Common myeloid progenitor, CD34-positive (primary cell): ENCODE data around the gene TRIM37. TPM values are rescaled to one million over a fixed set of nuclear protein-coding genes. Genes with fewer than 3 reads are reported as not detected.

Experiments used
- CTCF ChIA-PET: fragments of 350-600 bp; sonication (Branson Sonifier 250); formaldehyde crosslinking; loops from one replicate; lab custom pipeline; 2021; ENCODE audit warnings: antibody characterized with exemption; lab: Charles Lee
- POLR2A ChIA-PET: fragments of 350-600 bp; sonication (Branson Sonifier 250); formaldehyde crosslinking; loops from one replicate; lab custom pipeline; 2021; ENCODE audit warnings: antibody characterized with exemption; lab: Charles Lee
- DNase-seq, 3 donors: peaks; one replicate each; pipeline versions ENCODE4 v3.0.0 to v3.0.0-alpha.2; 2013
- H3K27ac ChIP-seq, 2 experiments: 1 replicate in 1 of 2; 2 replicates in 1 of 2; pipeline ENCODE4 v1.7.0; 2013; ENCODE audit warnings: inconsistent platforms in 2 of 2, low read length in 2 of 2, mild to moderate bottlenecking in 2 of 2, low read depth in 1 of 2, moderate library complexity in 1 of 2; ENCODE audit not compliant: severe bottlenecking in 2 of 2, insufficient read depth in 1 of 2, poor library complexity in 1 of 2
- H3K27me3 ChIP-seq, 5 experiments: replicated peaks in 2 of 5; 1 replicate in 3 of 5; 2 replicates in 2 of 5; pipeline versions ENCODE4 v1.6.1 to v1.7.0; 2013; ENCODE audit warnings: low read length in 4 of 5, mild to moderate bottlenecking in 2 of 5, moderate library complexity in 2 of 5, inconsistent platforms in 1 of 5; ENCODE audit not compliant: insufficient read depth in 5 of 5, control insufficient read depth in 4 of 5
- H3K36me3 ChIP-seq, 4 experiments: 1 replicate in 2 of 4; 2 replicates in 2 of 4; pipeline versions ENCODE4 v1.6.1 to v1.7.0; 2013; ENCODE audit warnings: low read length in 3 of 4, control low read depth in 1 of 4, mild to moderate bottlenecking in 1 of 4; ENCODE audit not compliant: control insufficient read depth in 4 of 4, insufficient read depth in 4 of 4
- H3K4me1 ChIP-seq, 4 experiments: 1 replicate in 3 of 4; 2 replicates in 1 of 4; pipeline versions ENCODE4 v1.6.1 to v1.7.1; 2013; ENCODE audit warnings: low read length in 3 of 4, mild to moderate bottlenecking in 3 of 4, control low read depth in 1 of 4, inconsistent platforms in 1 of 4, moderate library complexity in 1 of 4; ENCODE audit not compliant: control insufficient read depth in 4 of 4, insufficient read depth in 4 of 4; ENCODE audit errors: control extremely low read depth in 1 of 4
- H3K4me3 ChIP-seq, 7 experiments: 1 replicate in 4 of 7; 2 replicates in 3 of 7; pipeline versions ENCODE4 v1.5.1 to v1.7.0; 2013; ENCODE audit warnings: mild to moderate bottlenecking in 7 of 7, low read length in 6 of 7, moderate library complexity in 6 of 7, inconsistent platforms in 2 of 7, low read depth in 2 of 7, control low read depth in 1 of 7; ENCODE audit not compliant: insufficient read depth in 4 of 7, control insufficient read depth in 1 of 7; ENCODE audit errors: extremely low read depth in 1 of 7
- H3K9me3 ChIP-seq, 5 experiments: 1 replicate in 4 of 5; 2 replicates in 1 of 5; pipeline versions ENCODE4 v1.6.1 to v1.7.1; 2013; ENCODE audit warnings: low read length in 4 of 5, mild to moderate bottlenecking in 2 of 5, inconsistent platforms in 1 of 5, low read depth in 1 of 5, moderate library complexity in 1 of 5; ENCODE audit not compliant: control insufficient read depth in 4 of 5, insufficient read depth in 2 of 5; ENCODE audit errors: control extremely low read depth in 1 of 5
- WGBS: methylation state at CpG from one replicate; pipeline ENCODE4 v1.1.5; 2013; ENCODE audit not compliant: insufficient coverage; 5-methylcytosine and 5-hydroxymethylcytosine counted together
- polyA plus RNA-seq: library from polyadenylated mRNA; unstranded; fragments of 120-200 nt; gene quantifications from one replicate; pipeline ENCODE4 v1.2.1, GENCODE V29; 2013

TRIM37 gene, protein sequence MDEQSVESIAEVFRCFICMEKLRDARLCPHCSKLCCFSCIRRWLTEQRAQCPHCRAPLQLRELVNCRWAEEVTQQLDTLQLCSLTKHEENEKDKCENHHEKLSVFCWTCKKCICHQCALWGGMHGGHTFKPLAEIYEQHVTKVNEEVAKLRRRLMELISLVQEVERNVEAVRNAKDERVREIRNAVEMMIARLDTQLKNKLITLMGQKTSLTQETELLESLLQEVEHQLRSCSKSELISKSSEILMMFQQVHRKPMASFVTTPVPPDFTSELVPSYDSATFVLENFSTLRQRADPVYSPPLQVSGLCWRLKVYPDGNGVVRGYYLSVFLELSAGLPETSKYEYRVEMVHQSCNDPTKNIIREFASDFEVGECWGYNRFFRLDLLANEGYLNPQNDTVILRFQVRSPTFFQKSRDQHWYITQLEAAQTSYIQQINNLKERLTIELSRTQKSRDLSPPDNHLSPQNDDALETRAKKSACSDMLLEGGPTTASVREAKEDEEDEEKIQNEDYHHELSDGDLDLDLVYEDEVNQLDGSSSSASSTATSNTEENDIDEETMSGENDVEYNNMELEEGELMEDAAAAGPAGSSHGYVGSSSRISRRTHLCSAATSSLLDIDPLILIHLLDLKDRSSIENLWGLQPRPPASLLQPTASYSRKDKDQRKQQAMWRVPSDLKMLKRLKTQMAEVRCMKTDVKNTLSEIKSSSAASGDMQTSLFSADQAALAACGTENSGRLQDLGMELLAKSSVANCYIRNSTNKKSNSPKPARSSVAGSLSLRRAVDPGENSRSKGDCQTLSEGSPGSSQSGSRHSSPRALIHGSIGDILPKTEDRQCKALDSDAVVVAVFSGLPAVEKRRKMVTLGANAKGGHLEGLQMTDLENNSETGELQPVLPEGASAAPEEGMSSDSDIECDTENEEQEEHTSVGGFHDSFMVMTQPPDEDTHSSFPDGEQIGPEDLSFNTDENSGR
- 17.5 TPM for polyA plus RNA-seq

DNA sequence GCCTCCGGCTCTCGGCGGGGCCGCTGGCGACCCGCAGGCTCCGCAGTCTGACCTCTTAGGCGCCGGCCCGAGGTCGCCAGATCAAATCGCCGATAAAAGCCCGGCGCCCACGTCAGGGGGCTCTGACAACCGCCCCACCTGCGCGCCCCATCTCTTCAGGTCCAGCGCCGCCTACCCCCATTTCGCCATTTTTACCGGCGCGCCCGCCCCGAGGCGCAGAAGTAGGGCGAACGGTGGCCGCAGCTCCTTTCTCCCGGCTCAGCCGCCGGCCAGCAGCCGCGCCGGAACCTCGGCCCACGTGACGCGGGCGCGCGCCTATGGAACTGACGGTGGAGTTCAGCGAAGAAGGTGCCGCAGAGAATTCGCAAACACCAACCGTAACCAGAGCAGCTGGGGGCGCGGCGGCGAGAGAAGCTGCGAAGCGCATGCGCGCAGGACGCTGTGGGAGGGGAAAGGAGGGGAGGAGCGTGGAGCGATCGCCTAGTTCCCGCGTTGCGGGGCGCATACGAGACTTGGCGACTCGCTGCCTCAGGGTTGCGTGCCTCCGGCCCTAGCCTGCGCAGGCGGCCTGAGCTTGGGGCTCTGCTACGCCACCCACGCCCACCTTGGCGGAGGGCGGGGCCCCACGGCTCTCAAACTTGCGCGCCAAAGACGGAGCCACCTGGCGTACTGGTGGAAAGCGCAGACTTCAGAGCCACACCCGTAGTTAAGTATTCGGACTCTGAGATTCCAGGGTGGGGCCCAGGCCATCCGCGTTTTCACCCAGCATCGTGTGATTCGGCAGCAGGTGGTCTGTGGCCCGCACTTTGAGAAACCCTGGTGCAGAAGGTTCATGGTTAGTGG lies at the start of gene TRIM37:
Gene TRIM37 (minus strand): TSS at position 418 of the 843 bp plus-strand sequence. CDS start 419 bp downstream, outside the sequence.
- H3K4me3 ChIP-seq = peak within 1 kb of the TSS; percentile 75 to 98 (median 82)
- ChIA-PET POLR2A (interaction anchor here (0.6 kb wide), 3 partner anchors 46 to 739 kb away, joined by 3 to 6 read pairs (median 4); no protein-coding TSS in a partner anchor), CTCF (interaction anchor here (0.7 to 1.8 kb wide), 4 partner anchors 12 to 61 kb away, joined by 3 to 4 read pairs (median 3); no protein-coding TSS in a partner anchor)
- 0% methylated on average over 64 of the region's 89 CpGs for WGBS
- H3K4me1 ChIP-seq = peaks cover 10 to 24% (median 19%) of the 10 kb centered on the region in 4 experiments
- H3K27ac ChIP-seq = peak within 1 kb of the TSS; percentile 64 to 90
- H3K9me3 ChIP-seq = no peaks in the 10 kb centered on the region
- DNase-seq = peak; percentile 99 to 100 (median 99)
- no peaks in the 10 kb centered on the region for H3K27me3 ChIP-seq
- peaks cover 2 to 9% (median 4%) of the 10 kb centered on the region in 4 experiments for H3K36me3 ChIP-seq

DNA sequence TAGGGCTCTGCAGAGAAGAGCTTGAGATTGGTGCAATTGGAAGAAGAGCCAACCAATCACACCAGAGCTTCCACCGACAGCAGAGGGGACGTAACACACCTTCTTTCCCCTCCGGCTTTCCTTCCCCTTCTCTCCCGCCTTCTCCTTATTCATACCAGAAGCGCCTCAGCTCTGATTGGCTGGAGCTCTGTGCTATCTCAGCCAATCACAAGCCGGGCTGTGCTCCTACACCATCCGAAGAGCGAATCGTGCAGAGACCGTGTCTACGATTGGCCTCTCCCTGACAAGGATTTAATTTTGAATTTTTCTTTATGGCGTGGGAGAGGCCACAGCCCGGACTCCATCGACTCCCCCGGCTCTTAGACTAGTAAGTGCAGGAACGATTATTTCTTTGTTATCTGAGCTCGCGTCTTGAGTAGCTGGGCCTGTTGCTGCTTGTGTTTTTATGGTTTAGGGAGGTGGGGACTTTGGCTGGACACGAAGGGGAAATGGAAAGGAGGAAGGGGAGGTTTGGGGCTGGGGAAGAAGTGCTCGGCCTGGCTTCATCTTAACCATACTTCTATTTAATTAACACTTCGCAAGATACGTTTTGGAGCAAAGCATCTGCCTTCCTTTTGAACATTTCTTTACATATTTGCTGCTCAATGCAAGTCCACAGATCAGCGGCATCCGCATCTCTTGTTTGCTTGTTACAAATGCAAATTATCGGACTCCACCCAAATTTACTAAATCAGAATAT lies 48.9 kb upstream of the TRIM37 start, which contains the start of gene PRR11:
Gene PRR11 (plus strand): TSS at position 308 of the 739 bp plus-strand sequence. CDS start 14,007 bp downstream, outside the sequence.
- Histone ChIP-seq H3K27me3 (no peaks in the 10 kb centered on the region), H3K36me3 (peaks cover 0 to under 1% (median 0%) of the 10 kb centered on the region in 4 experiments), H3K9me3 (no peaks in the 10 kb centered on the region), H3K4me1 (peaks cover 10 to 52% (median 29%) of the 10 kb centered on the region in 4 experiments), H3K27ac (peak within 1 kb of the TSS; percentile 80 to 94), H3K4me3 (peak within 1 kb of the TSS; percentile 91 to 99 (median 97))
- ChIA-PET CTCF (no interaction called here), POLR2A (interaction anchor here (0.6 to 1.0 kb wide), 4 partner anchors 12 to 497 kb away, joined by 3 read pairs; no protein-coding TSS in a partner anchor)
- 0% methylated on average over 13 of the region's 25 CpGs for WGBS
- DNase-seq = peak in 2 of 3 donors; percentile 100

DNA sequence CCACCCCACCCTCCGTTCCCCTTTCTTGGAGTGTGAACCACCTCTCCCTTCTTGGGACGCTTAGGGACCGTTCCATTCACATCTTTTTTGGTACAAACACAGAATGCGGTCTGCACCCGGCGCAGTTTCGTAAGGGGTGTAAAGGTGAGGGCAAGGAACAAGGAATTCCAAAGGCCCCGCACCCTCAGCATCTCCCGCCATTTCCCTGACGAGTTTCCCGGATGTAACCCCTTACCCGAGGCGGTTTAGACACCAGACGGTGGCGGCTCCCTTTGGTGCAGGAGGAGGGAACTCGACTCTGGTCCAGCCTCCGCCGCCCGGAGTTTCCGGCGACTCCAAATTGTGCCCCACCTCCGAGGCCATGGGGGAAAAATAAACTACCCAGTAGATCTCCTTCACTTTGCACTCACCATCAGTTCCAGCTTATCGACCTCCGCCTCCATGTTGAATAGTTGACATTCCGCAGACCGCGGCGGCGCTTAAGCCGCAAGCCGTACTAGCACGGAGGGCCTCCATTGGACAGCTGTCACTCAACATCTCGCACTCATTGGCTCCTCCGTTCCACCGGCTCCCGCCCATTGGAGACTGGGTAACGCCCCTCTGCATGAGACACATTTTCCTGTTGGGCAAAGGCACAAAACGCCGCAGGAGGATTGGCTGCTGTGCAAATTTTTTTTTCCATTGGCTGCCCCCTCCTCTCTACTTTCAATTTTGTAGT lies 48.2 kb upstream of the TRIM37 start, which contains the start of gene SKA2:
Gene SKA2 (minus strand): TSS at position 466 of the 718 bp plus-strand sequence. CDS start 23 bp downstream, at position 443.
- Histone ChIP-seq H3K27me3 (no peaks in the 10 kb centered on the region), H3K27ac (peak within 1 kb of the TSS; percentile 80 to 94), H3K36me3 (no peaks in the 10 kb centered on the region), H3K4me1 (peaks cover 10 to 51% (median 26%) of the 10 kb centered on the region in 4 experiments), H3K4me3 (peak within 1 kb of the TSS; percentile 91 to 99 (median 97)), H3K9me3 (no peaks in the 10 kb centered on the region)
- peak in 1 of 3 donors; percentile 100 for DNase-seq
- ChIA-PET POLR2A (interaction anchor here (0.6 to 1.0 kb wide), 4 partner anchors 11 to 496 kb away, joined by 3 read pairs; no protein-coding TSS in a partner anchor), CTCF (no interaction called here)
- 0% methylated on average over 25 of the region's 39 CpGs for WGBS

DNA sequence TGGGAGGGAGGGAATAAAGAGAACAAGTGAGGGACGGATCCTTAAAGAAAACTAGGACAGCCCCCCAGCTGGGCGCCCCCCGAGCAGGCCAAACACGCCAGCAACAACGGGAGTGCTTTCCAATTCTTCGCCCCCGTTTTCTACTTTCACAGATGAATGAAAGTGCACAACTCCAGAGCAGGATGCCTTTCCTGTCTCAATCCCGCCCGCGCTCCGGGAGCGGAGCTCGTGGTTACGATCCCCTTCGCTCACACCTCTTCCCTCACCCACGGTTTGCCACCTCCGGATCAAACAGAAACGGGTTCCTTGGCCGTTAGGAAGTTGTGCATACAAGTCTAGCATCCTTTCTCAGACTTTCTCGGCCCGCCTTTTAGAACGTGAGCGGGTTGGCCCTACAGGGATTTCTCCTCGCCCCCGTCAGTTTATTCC lies 47.6 kb upstream of the TRIM37 start:
- DNase-seq = no peak
- Histone ChIP-seq H3K27me3 (no peaks in the 10 kb centered on the region), H3K36me3 (no peaks in the 10 kb centered on the region), H3K4me3 (peak overlapping the region; percentile 91 to 99 (median 97)), H3K9me3 (no peaks in the 10 kb centered on the region), H3K27ac (peak overlapping the region; percentile 80 to 94), H3K4me1 (peaks cover 10 to 49% (median 27%) of the 10 kb centered on the region in 4 experiments)
- WGBS = 0% methylated on average over 25 of the region's 25 CpGs
- ChIA-PET POLR2A (no interaction called here), CTCF (no interaction called here)

DNA sequence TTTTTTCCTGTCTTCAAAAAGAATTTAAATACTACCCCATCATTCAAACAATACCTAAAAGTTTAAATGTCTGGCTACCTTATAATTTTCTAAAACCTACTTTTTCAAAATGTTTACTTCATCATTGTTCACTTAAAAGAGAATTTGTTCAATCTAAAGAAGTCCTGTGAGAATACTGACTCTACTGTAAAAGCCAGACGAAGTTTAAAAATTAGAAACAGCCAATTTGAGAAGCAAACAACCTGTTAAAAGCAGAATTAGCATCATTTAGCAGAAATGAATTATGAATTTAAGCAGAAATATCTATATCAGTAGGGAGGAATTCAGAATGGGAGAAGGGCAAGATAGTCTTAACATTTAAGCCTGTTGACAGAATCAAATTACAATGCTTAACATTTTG lies 46.2 kb upstream of the TRIM37 start:
- ChIA-PET CTCF (interaction anchor here (1.0 kb wide), 1 partner anchor 35 kb away, joined by 3 read pairs; no protein-coding TSS in a partner anchor), POLR2A (interaction anchor here (0.6 kb wide), 1 partner anchor 47 kb away, joined by 3 read pairs; no protein-coding TSS in a partner anchor)
- Histone ChIP-seq H3K36me3 (no peaks in the 10 kb centered on the region), H3K27ac (peak overlapping the region in 1 of 2 experiments; percentile 94), H3K4me3 (peak overlapping the region in 1 of 7 experiments; percentile 98), H3K27me3 (no peaks in the 10 kb centered on the region), H3K4me1 (peaks cover 10 to 49% (median 27%) of the 10 kb centered on the region in 4 experiments), H3K9me3 (no peaks in the 10 kb centered on the region)
- no peak for DNase-seq
- WGBS = no CpG with 5 or more reads among the region's 1 CpG
